ENCODE measurements around the gene WBP1. TPM values are rescaled to one million over a fixed set of nuclear protein-coding genes. Genes with fewer than 3 reads are reported as not detected.

Gene WBP1
- polyA plus RNA-seq, 1 experiment: 56.0 TPM

GRCh38 chr2:74507926-74508520 is 49.8 kb downstream of the WBP1 start:
- Histone ChIP-seq H3K27ac (ENCODE audit: low read depth, low read length) (peak overlapping the region; percentile 99), H3K4me3 (ENCODE audit: low read depth, low read length) (peak overlapping the region; percentile 100), H3K9me3 (ENCODE audit: control insufficient read depth, insufficient read depth, low read length) (peaks cover 5% of the 10 kb centered on the region; the same call in 1 of the 2 replicates), H3K27me3 (ENCODE audit: control insufficient read depth, insufficient read depth, low read length) (peaks cover 25% of the 10 kb centered on the region)
- ChIA-PET CTCF (interaction anchor here (1.1 kb wide), 1 partner anchor 12 kb away, joined by 5 read pairs; no protein-coding TSS in a partner anchor), POLR2A (interaction anchor here (0.7 kb wide), 1 partner anchor 50 kb away, joined by 3 read pairs; the partner anchor contains the start of gene WBP1)
- no peak for DNase-seq (ENCODE audit: low read depth, low spot score)
- no peak for TF ChIP-seq CTCF (IDR thresholded peaks at IDR 0.05; ENCODE audit: low read depth, low read length)

GRCh38 chr2:74510272-74510671 is 52.0 kb downstream of the WBP1 start:
- H3K27me3 ChIP-seq (ENCODE audit: control insufficient read depth, insufficient read depth, low read length): peaks cover 46% of the 10 kb centered on the region
- no peak for TF ChIP-seq CTCF (IDR thresholded peaks at IDR 0.05; ENCODE audit: low read depth, low read length)
- no peak for DNase-seq (ENCODE audit: low read depth, low spot score)
- POLR2A ChIA-PET: interaction anchor here (0.5 to 0.8 kb wide), 2 partner anchors 16 kb away, joined by 6 to 8 read pairs; partner anchors contain the start of gene DQX1
- CTCF ChIA-PET: no interaction called here
- H3K4me3 ChIP-seq (ENCODE audit: low read depth, low read length): no peak overlapping the region
- peaks cover 6% of the 10 kb centered on the region; the same call in 1 of the 2 replicates for H3K9me3 ChIP-seq (ENCODE audit: control insufficient read depth, insufficient read depth, low read length)
- no peak overlapping the region for H3K27ac ChIP-seq (ENCODE audit: low read depth, low read length)

Other genes starting within 250 kb of the WBP1 start
- 0.15 and 0.25 TPM in 2 replicates for gene SLC4A5, start 115.0 kb upstream of the WBP1 start, polyA plus RNA-seq (2011; rRNA removed)
- gene DCTN1, start 78.1 kb upstream of the WBP1 start, polyA plus RNA-seq (2011; rRNA removed): 147 and 188 TPM in 2 replicates
- 0.16 TPM in 2 replicates for gene C2orf81, start 36.8 kb upstream of the WBP1 start, polyA plus RNA-seq (2011; rRNA removed)
- 14.5 and 19.5 TPM in 2 replicates for gene WDR54, start 36.7 kb upstream of the WBP1 start, polyA plus RNA-seq (2011; rRNA removed)
- 12.6 and 12.7 TPM in 2 replicates for gene RTKN, start 16.5 kb upstream of the WBP1 start, polyA plus RNA-seq (2011; rRNA removed)
- gene INO80B, start 3.4 kb upstream of the WBP1 start, polyA plus RNA-seq (2011; rRNA removed): 4.7 and 4.8 TPM in 2 replicates
- 32.8 and 38.0 TPM in 2 replicates for gene MOGS, start 6.9 kb downstream of the WBP1 start, polyA plus RNA-seq (2011; rRNA removed)
- 25.9 and 32.8 TPM in 2 replicates for gene MRPL53, start 14.2 kb downstream of the WBP1 start, polyA plus RNA-seq (2011; rRNA removed)
- 4.5 and 4.6 TPM in 2 replicates for gene CCDC142, start 24.6 kb downstream of the WBP1 start, polyA plus RNA-seq (2011; rRNA removed)
- 16.4 and 17.7 TPM in 2 replicates for gene TTC31, start 24.6 kb downstream of the WBP1 start, polyA plus RNA-seq (2011; rRNA removed)
- 0.76 and 0.86 TPM in 2 replicates for gene LBX2, start 41.2 kb downstream of the WBP1 start, polyA plus RNA-seq (2011; rRNA removed)
- gene PCGF1, start 49.3 kb downstream of the WBP1 start, polyA plus RNA-seq (2011; rRNA removed): 20.9 and 21.4 TPM in 2 replicates
- gene TLX2, start 56.0 kb downstream of the WBP1 start, polyA plus RNA-seq (2011; rRNA removed): not detected in 2 replicates
- gene DQX1, start 67.8 kb downstream of the WBP1 start, polyA plus RNA-seq (2011; rRNA removed): 0.02 TPM in 1 of 2 replicates, not detected in the other
- gene AUP1, start 71.3 kb downstream of the WBP1 start, polyA plus RNA-seq (2011; rRNA removed): 51.9 and 64.4 TPM in 2 replicates
- 20.2 and 22.4 TPM in 2 replicates for gene HTRA2, start 71.5 kb downstream of the WBP1 start, polyA plus RNA-seq (2011; rRNA removed)
- gene LOXL3, start 95.5 kb downstream of the WBP1 start, polyA plus RNA-seq (2011; rRNA removed): 41.1 and 46.2 TPM in 2 replicates
- gene DOK1, start 96.3 kb downstream of the WBP1 start, polyA plus RNA-seq (2011; rRNA removed): 16.8 and 24.4 TPM in 2 replicates
- gene M1AP, start 189.9 kb downstream of the WBP1 start, polyA plus RNA-seq (2011; rRNA removed): 0.07 and 0.10 TPM in 2 replicates
- 6.8 and 7.0 TPM in 2 replicates for gene SEMA4F, start 195.8 kb downstream of the WBP1 start, polyA plus RNA-seq (2011; rRNA removed)